GM23338 (cell line): ENCODE results near the gene ADAMTSL4. TPM values are rescaled to one million over a fixed set of nuclear protein-coding genes. Genes with fewer than 3 reads are reported as not detected.

Experiments
- ATAC-seq: fragments of 200-7000 bp; cut with Tn5 transposase; 3 replicates; pipeline ENCODE4 v1.9.1; 2020
- DNase-seq: peaks from one replicate; pipeline ENCODE4 v3.0.0-alpha.2; 2015; ENCODE audit warnings: low spot score
- H2AFZ ChIP-seq: fragments of 200-600 bp; sonication (generic); 2 replicates; pipeline ENCODE4 v1.8.0; 2016; ENCODE audit warnings: antibody characterized with exemption, mild to moderate bottlenecking, moderate library complexity
- H3F3A ChIP-seq: fragments of 200-600 bp; sonication (generic); replicated peaks from 2 replicates; pipeline ENCODE4 v1.8.0; 2017; ENCODE audit warnings: antibody characterized with exemption, mixed run types, low read depth
- H3K27ac ChIP-seq: fragments of 200-600 bp; sonication (generic); 2 replicates; pipeline ENCODE4 v1.6.1; 2016; ENCODE audit warnings: low read depth
- H3K27me3 ChIP-seq: fragments of 200-600 bp; sonication (generic); 2 replicates; pipeline ENCODE4 v1.8.0; 2016; ENCODE audit warnings: mild to moderate bottlenecking, mixed run types, moderate library complexity; ENCODE audit not compliant: insufficient read depth
- H3K36me3 ChIP-seq: fragments of 200-600 bp; sonication (generic); 2 replicates; pipeline ENCODE4 v1.8.0; 2016; ENCODE audit warnings: mild to moderate bottlenecking; ENCODE audit not compliant: insufficient read depth
- H3K4me1 ChIP-seq: fragments of 200-600 bp; sonication (generic); 2 replicates; pipeline ENCODE4 v1.8.0; 2016; ENCODE audit warnings: mild to moderate bottlenecking, moderate library complexity; ENCODE audit not compliant: insufficient read depth
- H3K4me2 ChIP-seq: fragments of 200-600 bp; sonication (generic); 2 replicates; pipeline ENCODE4 v1.7.1; 2017; ENCODE audit warnings: mixed run types
- H3K4me3 ChIP-seq: fragments of 200-600 bp; sonication (generic); 2 replicates; pipeline ENCODE4 v1.6.1; 2016; ENCODE audit warnings: mixed run types
- H3K79me2 ChIP-seq: fragments of 200-600 bp; sonication (generic); replicated peaks from 2 replicates; pipeline ENCODE4 v1.8.0; 2017; ENCODE audit warnings: mild to moderate bottlenecking; ENCODE audit not compliant: insufficient read depth
- H3K9me2 ChIP-seq: fragments of 200-600 bp; sonication (generic); 2 replicates; pipeline ENCODE4 v1.8.0; 2017; ENCODE audit not compliant: insufficient read depth
- H4K20me1 ChIP-seq: fragments of 200-600 bp; sonication (generic); replicated peaks from 2 replicates; pipeline ENCODE4 v1.8.0; 2017; ENCODE audit warnings: mild to moderate bottlenecking; ENCODE audit not compliant: insufficient read depth
- H3K27ac Mint-ChIP-seq: 2 replicates; pipeline ENCODE4 v1.8.0; 2020; ENCODE audit warnings: inconsistent platforms, mild to moderate bottlenecking, moderate library complexity, mixed read lengths
- H3K27me3 Mint-ChIP-seq: 3 replicates; pipeline ENCODE4 v1.8.0; 2022; ENCODE audit warnings: low read depth, mild to moderate bottlenecking, moderate library complexity, mixed read lengths, inconsistent platforms; ENCODE audit not compliant: insufficient read depth, poor library complexity
- H3K36me3 Mint-ChIP-seq: 3 replicates; pipeline ENCODE4 v1.8.0; 2021; ENCODE audit warnings: low read depth, mild to moderate bottlenecking, inconsistent platforms, moderate library complexity, mixed read lengths
- H3K4me1 Mint-ChIP-seq: 3 replicates; pipeline ENCODE4 v1.8.0; 2020; ENCODE audit warnings: mild to moderate bottlenecking, inconsistent platforms, mixed read lengths
- H3K4me3 Mint-ChIP-seq: 3 replicates; pipeline ENCODE4 v1.8.0; 2021; ENCODE audit warnings: moderate library complexity, mild to moderate bottlenecking, inconsistent platforms, mixed read lengths
- H3K9me3 Mint-ChIP-seq: 3 replicates; pipeline ENCODE4 v1.8.0; 2020; ENCODE audit warnings: moderate library complexity, mild to moderate bottlenecking, inconsistent platforms, mixed read lengths
- CREB1 ChIP-seq: fragments of 250-450 bp; sonication (Bioruptor Pico); IDR thresholded peaks from 2 replicates; pipeline ENCODE4 v1.5.0; 2020; ENCODE audit warnings: low read depth, mild to moderate bottlenecking, moderate library complexity
- EZH2 ChIP-seq: fragments of 200-600 bp; sonication (generic); IDR thresholded peaks from one replicate; pipeline ENCODE4 v1.8.0; 2017; ENCODE audit warnings: antibody characterized with exemption, mild to moderate bottlenecking, low read depth; ENCODE audit not compliant: unreplicated experiment
- EZH2phosphoT487 ChIP-seq: fragments of 200-600 bp; sonication (generic); IDR thresholded peaks from one replicate; pipeline ENCODE4 v1.8.1; 2018; ENCODE audit warnings: antibody characterized with exemption; ENCODE audit not compliant: unreplicated experiment
- NANOG ChIP-seq: IDR thresholded peaks from 2 replicates; pipeline ENCODE4 v1.6.1; 2016; ENCODE audit warnings: antibody characterized with exemption, borderline replicate concordance
- STAT1 ChIP-seq: IDR thresholded peaks from one replicate; pipeline ENCODE4 v1.6.1; 2016; ENCODE audit warnings: antibody characterized with exemption; ENCODE audit not compliant: unreplicated experiment
- ZNF114 ChIP-seq: fragments of 250-450 bp; sonication (Bioruptor Pico); IDR thresholded peaks from 2 replicates; pipeline ENCODE4 v1.5.0; 2020; ENCODE audit warnings: mild to moderate bottlenecking, moderate library complexity
- ZNF331 ChIP-seq: fragments of 250-450 bp; sonication (Bioruptor Pico); IDR thresholded peaks from 2 replicates; pipeline ENCODE4 v1.5.0; 2020; ENCODE audit warnings: low read depth, mild to moderate bottlenecking, moderate library complexity
- polyA plus RNA-seq: library from polyadenylated mRNA; unstranded; fragments of >200 nt; fragmentation: Nextera tagmentation; extraction: Ambion mirVana; gene quantifications from 2 replicates; pipeline ENCODE4 v1.2.1, GENCODE V29; 2016
- total RNA-seq: library from RNA; depleted of rRNA; stranded (reverse); fragments of >200 nt; shearing (Covaris generic); gene quantifications from 2 replicates; pipeline ENCODE4 v1.2.3, GENCODE V29; 2014
- TF ChIP-seq, protein P1 (sequence below): IDR thresholded peaks from 2 replicates; pipeline ENCODE4 v1.6.1; 2016; ENCODE audit warnings: antibody characterized with exemption
- TF ChIP-seq, protein P2 (sequence below): IDR thresholded peaks from one replicate; pipeline ENCODE4 v1.6.1; 2018; ENCODE audit warnings: antibody characterized with exemption; ENCODE audit not compliant: unreplicated experiment
- TF ChIP-seq, protein P3 (sequence below), 2 experiments: fragments of 200-600 bp in 1 of 2; sonication (generic) in 1 of 2; conservative IDR thresholded peaks; 2 replicates each; pipeline versions ENCODE4 v1.5.1 to v1.6.1; 2016 to 2017; ENCODE audit warnings: antibody characterized with exemption in 2 of 2, low read depth in 2 of 2, mild to moderate bottlenecking in 2 of 2, moderate library complexity in 1 of 2

Gene ADAMTSL4
- total and polyA plus RNA-seq, 2 experiments from 2014 or later, result 5.3 to 5.8 TPM

DNA sequence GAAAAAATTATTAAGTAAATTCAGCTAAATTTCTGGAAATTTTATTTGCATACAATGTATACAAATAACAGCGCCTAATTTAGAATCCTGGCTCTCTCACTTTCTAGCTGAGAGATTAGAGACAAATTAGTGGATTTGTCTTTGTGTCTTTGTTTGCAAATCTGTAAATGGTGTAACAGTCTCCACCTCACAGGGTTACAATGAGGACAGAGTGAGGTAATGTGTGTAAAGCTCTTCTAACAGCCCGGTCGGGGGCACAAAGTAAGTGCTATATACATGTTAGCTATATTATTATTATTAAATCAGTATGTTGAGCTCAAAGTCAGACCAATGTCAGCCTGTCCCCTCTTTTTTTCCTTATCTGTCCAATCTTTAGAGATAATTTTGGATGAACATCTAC is 5.0 kb upstream of the ADAMTSL4 start (continued):
- TF ChIP-seq, protein P1, sequence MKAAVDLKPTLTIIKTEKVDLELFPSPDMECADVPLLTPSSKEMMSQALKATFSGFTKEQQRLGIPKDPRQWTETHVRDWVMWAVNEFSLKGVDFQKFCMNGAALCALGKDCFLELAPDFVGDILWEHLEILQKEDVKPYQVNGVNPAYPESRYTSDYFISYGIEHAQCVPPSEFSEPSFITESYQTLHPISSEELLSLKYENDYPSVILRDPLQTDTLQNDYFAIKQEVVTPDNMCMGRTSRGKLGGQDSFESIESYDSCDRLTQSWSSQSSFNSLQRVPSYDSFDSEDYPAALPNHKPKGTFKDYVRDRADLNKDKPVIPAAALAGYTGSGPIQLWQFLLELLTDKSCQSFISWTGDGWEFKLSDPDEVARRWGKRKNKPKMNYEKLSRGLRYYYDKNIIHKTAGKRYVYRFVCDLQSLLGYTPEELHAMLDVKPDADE, result no peak
- TF ChIP-seq, protein P2, sequence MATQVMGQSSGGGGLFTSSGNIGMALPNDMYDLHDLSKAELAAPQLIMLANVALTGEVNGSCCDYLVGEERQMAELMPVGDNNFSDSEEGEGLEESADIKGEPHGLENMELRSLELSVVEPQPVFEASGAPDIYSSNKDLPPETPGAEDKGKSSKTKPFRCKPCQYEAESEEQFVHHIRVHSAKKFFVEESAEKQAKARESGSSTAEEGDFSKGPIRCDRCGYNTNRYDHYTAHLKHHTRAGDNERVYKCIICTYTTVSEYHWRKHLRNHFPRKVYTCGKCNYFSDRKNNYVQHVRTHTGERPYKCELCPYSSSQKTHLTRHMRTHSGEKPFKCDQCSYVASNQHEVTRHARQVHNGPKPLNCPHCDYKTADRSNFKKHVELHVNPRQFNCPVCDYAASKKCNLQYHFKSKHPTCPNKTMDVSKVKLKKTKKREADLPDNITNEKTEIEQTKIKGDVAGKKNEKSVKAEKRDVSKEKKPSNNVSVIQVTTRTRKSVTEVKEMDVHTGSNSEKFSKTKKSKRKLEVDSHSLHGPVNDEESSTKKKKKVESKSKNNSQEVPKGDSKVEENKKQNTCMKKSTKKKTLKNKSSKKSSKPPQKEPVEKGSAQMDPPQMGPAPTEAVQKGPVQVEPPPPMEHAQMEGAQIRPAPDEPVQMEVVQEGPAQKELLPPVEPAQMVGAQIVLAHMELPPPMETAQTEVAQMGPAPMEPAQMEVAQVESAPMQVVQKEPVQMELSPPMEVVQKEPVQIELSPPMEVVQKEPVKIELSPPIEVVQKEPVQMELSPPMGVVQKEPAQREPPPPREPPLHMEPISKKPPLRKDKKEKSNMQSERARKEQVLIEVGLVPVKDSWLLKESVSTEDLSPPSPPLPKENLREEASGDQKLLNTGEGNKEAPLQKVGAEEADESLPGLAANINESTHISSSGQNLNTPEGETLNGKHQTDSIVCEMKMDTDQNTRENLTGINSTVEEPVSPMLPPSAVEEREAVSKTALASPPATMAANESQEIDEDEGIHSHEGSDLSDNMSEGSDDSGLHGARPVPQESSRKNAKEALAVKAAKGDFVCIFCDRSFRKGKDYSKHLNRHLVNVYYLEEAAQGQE, result no peak
- TF ChIP-seq CREB1 (CRISPR knock-in tag) (no peak), EZH2 (no peak), ZNF331 (no peak), EZH2phosphoT487 (no peak), STAT1 (no peak)
- TF ChIP-seq, protein P3, sequence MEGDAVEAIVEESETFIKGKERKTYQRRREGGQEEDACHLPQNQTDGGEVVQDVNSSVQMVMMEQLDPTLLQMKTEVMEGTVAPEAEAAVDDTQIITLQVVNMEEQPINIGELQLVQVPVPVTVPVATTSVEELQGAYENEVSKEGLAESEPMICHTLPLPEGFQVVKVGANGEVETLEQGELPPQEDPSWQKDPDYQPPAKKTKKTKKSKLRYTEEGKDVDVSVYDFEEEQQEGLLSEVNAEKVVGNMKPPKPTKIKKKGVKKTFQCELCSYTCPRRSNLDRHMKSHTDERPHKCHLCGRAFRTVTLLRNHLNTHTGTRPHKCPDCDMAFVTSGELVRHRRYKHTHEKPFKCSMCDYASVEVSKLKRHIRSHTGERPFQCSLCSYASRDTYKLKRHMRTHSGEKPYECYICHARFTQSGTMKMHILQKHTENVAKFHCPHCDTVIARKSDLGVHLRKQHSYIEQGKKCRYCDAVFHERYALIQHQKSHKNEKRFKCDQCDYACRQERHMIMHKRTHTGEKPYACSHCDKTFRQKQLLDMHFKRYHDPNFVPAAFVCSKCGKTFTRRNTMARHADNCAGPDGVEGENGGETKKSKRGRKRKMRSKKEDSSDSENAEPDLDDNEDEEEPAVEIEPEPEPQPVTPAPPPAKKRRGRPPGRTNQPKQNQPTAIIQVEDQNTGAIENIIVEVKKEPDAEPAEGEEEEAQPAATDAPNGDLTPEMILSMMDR (conservative IDR thresholded peaks at IDR 0.05; ENCODE audit: low read depth in 2 of 2), result no peak

DNA sequence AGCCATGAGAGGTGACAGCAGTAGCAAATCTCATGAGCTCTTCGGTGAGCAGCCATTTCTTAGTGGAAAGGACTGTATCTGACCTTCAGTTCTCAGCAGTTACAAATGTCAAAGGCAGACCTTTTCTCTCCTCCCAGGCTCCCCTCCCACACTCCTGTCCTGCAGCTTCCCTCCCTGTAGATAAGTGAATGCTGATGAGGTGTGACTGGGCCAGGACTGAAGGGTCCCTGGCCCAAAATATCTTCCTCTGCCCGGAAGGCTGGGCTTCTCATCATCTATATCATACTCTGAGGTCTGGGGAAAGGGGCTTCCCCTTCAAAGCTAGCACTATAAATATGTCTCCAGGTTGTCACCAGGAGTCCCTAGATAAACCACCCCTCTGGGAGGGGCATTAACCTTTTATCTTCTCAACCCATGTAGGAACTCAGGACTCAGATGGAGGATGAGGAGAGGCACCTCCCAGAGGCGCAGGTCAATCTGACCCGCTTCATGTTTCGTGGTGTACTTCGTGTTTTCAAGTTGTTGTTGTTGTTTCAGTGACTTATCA is 3.6 kb upstream of the ADAMTSL4 start:
- H3K27ac Mint-ChIP-seq, result no peak overlapping the region
- Histone ChIP-seq H3F3A (peaks cover 9% of the 10 kb centered on the region), H3K4me2 (no peak overlapping the region), H3K27me3 (peaks cover 30% of the 10 kb centered on the region), H3K4me3 (no peak overlapping the region), H2AFZ (no peak overlapping the region), H3K79me2 (no peaks in the 10 kb centered on the region), H3K27ac (no peak overlapping the region), H3K4me1 (no peaks in the 10 kb centered on the region; the same call in 1 of the 2 replicates), H3K36me3 (no peaks in the 10 kb centered on the region), H4K20me1 (no peaks in the 10 kb centered on the region), H3K9me2 (no peaks in the 10 kb centered on the region)
- H3K9me3 Mint-ChIP-seq, result no peaks in the 10 kb centered on the region
- ATAC-seq (no peak), DNase-seq (no peak)
- H3K4me1 Mint-ChIP-seq, result peaks cover 9% of the 10 kb centered on the region
- no peaks in the 10 kb centered on the region; the same call in 2 of the 3 replicates for H3K36me3 Mint-ChIP-seq
- TF ChIP-seq NANOG (no peak), ZNF114 (CRISPR knock-in tag) (no peak)
- TF ChIP-seq, protein P2, result no peak
- no peak overlapping the region for H3K4me3 Mint-ChIP-seq
- peaks cover 27% of the 10 kb centered on the region for H3K27me3 Mint-ChIP-seq
